ENCODE data around the gene FTL.

GRCh38 chr19:48934837-48935236, 30.3 kb upstream of the FTL start:
- no peak for TF ChIP-seq CTCF (IDR thresholded peaks at IDR 0.05; ENCODE audit: insufficient read depth, low read depth, low read length)
- no peak for TF ChIP-seq EZH2 (IDR thresholded peaks at IDR 0.05; ENCODE audit: insufficient read depth, low read length)
